ENCODE results near the gene BUD23.
"Not testable (repeated sequence)": the region's sequence is repeated elsewhere in the genome, so short reads cannot be mapped to it uniquely, and the experiment has no call there.

The BUD23 gene, protein sequence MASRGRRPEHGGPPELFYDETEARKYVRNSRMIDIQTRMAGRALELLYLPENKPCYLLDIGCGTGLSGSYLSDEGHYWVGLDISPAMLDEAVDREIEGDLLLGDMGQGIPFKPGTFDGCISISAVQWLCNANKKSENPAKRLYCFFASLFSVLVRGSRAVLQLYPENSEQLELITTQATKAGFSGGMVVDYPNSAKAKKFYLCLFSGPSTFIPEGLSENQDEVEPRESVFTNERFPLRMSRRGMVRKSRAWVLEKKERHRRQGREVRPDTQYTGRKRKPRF

DNA sequence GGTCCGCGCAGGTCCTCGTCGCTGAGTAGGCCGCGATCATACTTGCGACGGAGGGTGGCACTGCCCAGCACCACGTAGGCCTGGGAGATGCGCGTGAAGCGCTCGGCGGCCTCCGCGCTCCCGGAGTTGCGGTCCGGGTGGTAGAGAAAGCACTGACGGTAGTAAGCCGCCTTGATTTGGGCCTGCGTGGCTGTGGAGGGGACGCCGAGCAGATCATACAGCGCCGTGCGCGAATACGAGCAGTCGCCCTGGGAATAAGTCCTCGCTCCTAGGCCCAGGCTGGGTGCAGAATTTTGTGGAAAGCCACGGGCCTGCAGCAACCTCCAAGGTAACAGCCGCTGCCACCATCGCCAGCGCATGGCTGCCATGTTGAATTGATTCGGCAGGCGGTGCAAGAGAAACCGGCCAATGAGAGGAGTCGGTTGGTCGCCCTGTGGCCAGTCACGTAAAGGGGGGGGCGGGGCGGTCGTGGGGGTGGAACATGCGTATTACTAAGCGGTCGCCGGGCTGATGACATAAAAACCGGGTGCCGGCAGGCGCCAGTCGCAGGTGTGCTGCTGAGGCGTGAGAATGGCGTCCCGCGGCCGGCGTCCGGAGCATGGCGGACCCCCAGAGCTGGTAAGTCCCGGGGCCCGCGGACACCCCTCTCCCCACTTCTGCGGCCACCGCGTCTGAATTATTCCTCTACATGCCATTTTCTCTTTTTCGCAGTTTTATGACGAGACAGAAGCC, at the start of gene BUD23, which contains the start of gene DNAJC30:
BUD23 (plus strand) TSS at position 542 of the 732 bp plus-strand sequence; CDS start at position 571, 29 bp downstream.
DNAJC30 (minus strand) TSS at position 398 of the 732 bp plus-strand sequence; CDS start at position 368, 30 bp downstream.
- peak; percentile 85 for DNase-seq

- DNase-seq = no peak
These were observed 49.6 kb upstream of the BUD23 start for GRCh38 chr7:73633844-73634243.

DNA sequence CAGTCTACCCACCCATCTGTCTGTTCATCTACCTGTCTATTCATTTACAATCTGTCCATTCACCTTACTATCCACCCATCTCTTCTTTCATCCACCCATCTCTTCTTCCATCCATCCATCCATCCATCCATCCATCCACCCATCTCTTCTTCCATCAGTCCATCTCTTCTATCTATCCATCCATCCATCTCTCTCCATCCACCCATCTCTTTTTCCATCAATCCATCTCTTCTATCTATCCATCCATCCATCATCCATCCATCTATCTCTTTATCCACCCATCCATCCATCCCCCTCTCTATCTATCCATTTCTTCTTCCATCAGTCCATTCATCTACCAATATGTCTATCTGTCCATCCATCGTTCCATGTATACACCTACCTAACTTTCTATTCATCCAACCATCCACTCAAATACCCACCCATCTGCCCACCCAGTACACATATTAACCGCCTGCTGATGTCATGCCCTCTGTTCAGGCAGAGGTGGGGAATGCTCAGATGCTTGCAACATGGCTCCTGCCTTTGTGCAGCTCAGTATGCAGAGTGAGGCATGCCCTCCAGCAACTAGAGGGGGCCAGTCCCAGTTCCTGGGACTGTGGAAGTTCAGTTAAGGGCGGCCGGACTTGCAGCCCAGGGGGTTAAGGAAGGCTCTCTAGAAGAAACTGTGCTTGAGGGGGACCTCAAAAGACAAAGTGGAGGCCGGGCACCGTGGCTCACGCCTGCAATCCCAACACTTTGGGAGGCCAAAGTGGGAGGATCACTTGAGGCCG, 47.8 kb upstream of the BUD23 start:
- no peak for DNase-seq

- DNase-seq = no peak
These were observed 44.5 kb upstream of the BUD23 start for GRCh38 chr7:73638911-73639310.

DNA sequence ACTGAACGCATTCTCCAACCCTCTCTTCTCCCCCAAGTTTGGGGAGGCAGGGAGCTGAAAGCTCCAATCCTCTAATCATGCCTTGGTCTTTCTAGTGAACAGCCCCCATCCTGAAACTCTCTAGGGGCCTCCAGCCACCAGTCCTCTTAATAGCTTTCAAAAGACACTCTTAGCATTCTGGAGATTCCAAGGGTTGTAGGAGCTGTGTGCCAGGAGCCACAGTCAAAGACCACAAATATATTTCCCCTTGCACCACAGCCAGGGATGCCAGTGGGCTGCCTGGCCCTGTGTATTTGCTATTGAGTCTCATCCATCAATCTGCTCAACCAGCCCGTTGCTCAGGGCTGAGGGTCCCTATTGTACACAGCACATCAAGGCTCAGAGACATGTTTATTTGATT, 40.6 kb upstream of the BUD23 start:
- no peak for DNase-seq

GRCh38 chr7:73644688-73645286, 38.6 kb upstream of the BUD23 start:
- DNase-seq = no peak

DNA sequence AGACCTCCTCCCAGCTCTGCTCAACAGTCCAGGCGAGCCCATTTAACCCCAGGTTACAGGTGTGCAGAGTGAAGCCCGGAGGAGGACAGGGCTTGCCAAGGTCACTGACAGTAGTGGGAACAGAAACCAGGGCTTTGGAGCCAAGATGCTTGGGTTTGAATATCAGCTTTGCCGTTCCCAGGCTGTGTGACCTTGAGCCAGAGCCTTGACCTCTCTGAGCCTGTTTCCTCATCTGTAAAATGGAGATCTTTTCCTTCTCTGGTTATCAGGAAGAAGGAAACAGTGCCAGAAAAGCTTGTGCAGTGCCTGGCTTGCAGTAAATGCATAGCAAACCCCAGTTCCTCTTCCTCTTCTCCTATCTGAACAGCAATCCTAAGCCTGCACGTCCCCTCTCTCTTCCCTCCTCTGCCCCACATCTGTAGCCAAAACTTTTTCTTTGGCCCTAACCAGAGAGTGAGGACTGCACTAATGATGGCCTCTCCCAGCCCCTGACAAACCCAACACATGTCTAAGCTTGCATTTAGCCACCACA, 37.7 kb upstream of the BUD23 start:
- no peak for DNase-seq

DNA sequence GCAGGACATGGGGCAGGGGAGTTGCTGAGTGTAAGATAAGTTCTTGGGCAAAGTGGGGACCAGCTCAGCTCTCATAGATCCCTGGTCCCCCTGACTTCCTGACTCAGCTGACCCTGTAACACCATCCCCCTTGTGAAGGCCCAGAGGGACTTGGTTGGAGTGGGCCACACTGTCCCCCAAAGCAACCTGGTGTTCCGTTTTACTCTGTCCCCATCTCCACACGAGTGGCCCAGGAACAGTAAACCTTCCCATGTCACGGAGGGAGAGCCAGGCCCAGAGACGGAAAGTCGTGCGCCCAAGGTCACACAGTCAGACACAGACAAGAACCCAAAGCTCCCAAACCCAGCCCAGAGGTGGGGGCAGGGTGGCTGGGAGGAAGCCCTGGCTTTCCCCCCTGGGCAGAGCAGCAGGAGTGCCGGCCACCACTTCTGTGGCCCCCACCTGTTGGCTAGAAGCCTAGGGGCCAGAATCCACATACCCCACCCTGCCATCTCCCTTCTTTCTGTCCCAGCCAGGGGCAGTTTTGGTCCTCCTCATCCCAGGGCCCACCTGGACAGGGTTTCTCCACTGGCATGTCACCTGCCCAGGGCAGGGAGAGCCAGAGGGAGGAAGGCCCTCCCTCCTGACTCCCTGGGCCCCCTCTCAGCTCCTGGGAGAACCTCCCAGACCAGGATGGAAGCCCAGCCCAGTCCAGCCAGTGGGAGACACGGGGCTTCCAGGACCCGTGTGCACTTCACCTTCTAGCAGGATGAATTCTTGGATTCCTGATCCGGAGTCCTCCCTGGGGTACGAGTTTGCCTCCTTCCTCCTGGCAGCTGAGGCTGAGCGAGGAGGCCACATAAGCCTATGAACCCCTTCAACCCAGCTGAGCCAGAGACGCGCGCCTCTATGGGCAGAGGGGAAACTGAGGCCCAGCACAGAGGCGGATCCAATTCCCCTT, 36.3 kb upstream of the BUD23 start:
- no peak for DNase-seq

DNA sequence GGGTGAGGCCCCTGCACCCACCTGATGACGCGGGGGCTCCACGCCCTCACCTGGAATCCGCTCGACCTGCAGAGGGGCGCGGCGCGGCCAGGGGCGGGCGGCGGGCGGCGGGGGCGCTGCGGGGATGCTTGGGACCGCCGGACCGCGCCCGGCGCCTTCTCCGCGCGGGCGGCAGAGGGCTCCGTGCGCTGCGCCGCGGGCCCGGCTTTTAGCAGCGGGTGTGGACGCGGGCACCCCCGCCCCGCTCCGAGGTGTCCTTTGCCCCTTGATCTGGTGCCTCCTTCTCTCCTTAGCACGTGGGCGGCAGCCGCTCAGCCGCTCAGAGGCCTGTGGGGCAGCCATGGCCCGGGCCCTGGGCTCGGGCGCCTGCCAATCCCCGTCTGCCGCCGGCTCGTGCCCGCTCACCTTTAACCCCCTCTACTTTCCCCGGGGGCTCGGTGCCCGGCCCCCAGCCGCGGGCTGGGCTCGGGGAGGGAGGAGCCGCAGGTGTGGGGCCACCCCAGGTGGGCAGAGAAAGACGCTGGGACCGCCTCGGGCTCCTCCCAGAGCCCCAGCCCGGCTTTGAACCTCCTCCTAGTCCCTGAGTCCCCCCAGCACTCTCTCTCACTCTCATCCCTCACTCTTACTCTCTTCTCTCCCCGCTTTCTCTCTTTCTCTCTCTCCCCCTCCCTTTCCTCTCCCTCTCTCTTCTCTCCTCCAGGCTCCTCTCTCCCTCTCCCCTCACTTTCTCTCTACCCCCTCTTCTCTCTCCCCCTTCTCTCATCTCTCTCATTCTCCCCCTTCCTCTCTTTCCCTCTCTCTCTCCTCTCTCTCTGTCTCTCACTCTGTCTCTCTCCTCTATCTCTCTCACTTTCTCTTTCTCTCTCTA, 35.4 kb upstream of the BUD23 start:
- DNase-seq = no peak

DNA sequence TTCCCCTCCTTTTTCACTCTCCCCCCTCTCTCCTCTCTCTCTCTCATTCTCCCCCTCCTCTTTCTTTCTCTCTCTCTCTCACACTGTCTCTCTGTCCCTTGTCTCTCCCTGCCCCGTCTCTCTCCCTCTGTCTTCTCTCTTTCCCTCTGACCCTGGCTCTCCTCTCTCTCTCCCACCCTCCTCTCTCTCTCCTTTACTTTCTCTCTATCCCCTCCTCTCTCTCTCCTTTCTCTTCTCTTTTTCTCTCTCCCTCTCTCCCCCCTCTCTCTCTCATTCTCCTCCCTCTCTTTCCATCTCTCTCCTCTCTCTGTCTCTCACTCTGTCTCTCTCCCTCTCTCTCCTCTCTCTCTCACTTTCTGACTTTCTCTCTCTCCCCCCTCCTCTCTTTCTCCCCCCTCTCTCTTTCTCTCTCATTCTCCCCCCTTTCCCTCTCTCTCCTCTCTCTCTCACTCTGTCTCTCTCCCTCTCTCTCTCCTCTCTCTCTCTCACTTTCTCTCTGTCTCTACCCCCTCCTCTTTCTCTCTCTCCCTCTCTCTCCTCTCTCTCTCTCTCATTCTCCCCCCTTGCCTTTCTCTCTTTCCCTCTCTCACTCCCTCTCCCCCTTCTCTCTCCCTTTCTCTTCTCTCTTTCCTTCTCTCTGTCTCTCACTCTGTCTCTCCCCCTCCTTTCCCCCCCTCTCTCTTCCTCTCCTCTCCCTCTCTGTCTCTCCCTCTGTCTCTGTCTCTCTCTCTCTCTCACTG, 34.6 kb upstream of the BUD23 start:
- no peak for DNase-seq

GRCh38 chr7:73649576-73649975, 33.8 kb upstream of the BUD23 start:
- DNase-seq = no peak

GRCh38 chr7:73650524-73650923, 32.9 kb upstream of the BUD23 start:
- no peak for DNase-seq

DNA sequence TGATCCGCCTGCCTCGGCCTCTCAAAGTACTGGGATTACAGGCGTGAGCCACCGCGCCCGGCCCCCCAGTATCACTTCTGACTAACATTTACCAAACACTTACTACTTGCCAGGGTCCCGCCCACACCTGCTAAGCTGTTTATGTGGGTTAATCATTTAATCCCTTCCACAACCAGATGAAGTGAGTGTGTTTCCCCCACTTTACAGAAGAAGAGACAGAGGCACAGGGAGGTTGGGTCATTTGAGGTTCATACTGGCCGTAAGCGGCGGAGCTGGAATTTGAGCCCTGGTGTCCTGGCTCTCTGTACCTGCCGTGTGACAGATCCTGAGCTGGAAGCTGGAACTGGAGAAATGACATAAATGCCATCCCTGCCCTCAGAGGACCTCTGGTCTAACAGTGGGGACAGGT, 30.9 kb upstream of the BUD23 start:
- no peak for DNase-seq

GRCh38 chr7:73655309-73655708, 28.1 kb upstream of the BUD23 start:
- not testable (repeated sequence) for DNase-seq

- no peak for DNase-seq
These were observed 23.4 kb upstream of the BUD23 start for GRCh38 chr7:73659983-73660382.

- DNase-seq = not testable (repeated sequence)
These were observed 22.8 kb upstream of the BUD23 start for GRCh38 chr7:73660594-73660993.

DNA sequence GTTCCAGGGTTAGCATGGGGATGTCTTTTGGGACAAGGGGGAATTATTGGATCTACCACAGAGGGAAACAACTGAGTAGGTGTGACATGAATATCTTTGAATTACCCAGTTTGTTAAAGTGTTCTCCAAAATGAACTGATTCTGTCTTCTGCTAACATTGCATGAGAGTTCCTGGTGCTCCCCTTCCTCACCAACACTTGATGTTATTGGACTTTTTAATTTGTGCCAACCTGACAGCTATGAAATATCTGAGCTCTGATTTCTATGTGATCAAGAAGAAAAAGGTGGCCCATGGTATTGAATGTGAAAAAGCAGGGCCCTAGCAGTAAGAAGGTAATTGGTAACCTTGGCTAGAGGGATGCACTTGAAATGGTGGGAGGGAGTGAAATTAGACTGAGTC, 20.4 kb upstream of the BUD23 start:
- DNase-seq = no peak

DNA sequence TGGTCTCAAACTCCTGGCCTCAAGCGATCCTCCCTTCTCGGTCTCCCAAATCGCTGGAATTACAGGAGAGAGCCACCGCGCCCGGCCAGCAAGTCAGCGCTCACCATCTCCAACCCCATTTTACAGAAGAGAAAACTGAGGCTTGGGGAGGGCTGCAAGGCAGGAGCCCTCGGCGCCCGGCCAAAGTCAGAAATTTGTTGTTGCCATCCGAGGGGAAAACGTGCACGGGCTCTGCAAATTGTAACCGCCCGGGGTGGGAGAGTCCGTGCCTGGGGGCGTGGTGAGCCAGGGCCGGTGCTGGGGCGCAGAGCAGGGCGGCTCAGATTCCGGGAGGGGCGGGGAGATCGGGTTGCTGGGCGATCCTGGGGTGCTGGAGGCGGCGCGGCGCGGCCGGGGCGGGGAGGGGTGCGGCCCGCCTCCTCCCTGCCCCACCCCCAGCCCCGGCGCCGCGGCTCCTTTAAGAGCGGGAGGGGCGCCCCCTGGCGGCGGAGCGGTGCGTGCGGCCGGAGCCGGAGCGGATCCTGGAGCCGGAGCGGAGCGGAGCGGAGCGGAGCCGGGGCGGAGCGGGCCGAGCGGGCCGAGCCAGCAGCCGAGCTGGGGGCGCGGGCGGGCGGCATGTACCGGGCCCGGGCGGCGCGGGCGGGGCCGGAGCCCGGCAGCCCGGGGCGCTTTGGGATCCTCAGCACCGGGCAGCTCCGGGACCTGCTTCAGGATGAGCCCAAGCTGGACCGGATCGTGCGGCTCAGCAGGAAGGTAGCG, 15.9 kb upstream of the BUD23 start, which contains the start of gene VPS37D:
VPS37D (plus strand) TSS at position 488 of the 759 bp plus-strand sequence; CDS start at position 616, 128 bp downstream.
- DNase-seq = peak; percentile 56

Data from kidney glomerular epithelial cell (primary cell).